ENCODE results near the gene SBK3.

SBK3 gene

DNA sequence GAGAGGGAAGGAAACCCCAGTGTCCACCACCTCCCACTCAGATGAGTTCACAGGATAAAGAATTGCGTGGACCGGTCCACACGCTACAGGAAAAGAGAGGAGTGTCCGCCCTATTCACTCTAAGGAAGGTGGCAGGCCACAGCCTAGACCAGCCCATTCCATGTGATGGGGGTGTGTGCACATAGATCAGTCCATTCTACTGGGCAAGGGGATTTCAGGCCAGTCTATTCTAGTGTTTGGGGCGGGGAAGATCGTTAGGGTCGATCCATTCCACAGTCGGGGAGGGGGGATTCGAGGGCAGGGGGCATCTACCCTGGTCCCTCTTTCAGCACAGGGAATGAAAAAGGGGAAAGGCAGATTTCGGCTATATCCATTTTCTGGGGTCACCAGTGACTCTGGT lies 46.2 kb upstream of the SBK3 start:
- no peak for TF ChIP-seq EZH2 (optimal IDR thresholded peaks at IDR 0.05; ENCODE audit: low read depth, low read length)
- TF ChIP-seq, protein P1, sequence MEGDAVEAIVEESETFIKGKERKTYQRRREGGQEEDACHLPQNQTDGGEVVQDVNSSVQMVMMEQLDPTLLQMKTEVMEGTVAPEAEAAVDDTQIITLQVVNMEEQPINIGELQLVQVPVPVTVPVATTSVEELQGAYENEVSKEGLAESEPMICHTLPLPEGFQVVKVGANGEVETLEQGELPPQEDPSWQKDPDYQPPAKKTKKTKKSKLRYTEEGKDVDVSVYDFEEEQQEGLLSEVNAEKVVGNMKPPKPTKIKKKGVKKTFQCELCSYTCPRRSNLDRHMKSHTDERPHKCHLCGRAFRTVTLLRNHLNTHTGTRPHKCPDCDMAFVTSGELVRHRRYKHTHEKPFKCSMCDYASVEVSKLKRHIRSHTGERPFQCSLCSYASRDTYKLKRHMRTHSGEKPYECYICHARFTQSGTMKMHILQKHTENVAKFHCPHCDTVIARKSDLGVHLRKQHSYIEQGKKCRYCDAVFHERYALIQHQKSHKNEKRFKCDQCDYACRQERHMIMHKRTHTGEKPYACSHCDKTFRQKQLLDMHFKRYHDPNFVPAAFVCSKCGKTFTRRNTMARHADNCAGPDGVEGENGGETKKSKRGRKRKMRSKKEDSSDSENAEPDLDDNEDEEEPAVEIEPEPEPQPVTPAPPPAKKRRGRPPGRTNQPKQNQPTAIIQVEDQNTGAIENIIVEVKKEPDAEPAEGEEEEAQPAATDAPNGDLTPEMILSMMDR (IDR thresholded peaks at IDR 0.05; ENCODE audit: low read length) = no peak
- no peak for TF ChIP-seq EZH2phosphoT487 (IDR thresholded peaks at IDR 0.05; ENCODE audit: low read length)
- H3K79me2 ChIP-seq (ENCODE audit: low read length) = no peaks in the 10 kb centered on the region
- peaks cover 24% of the 10 kb centered on the region for H3K27me3 ChIP-seq (replicated peaks; ENCODE audit: insufficient read depth, low read length)
- H2AFZ ChIP-seq (ENCODE audit: low read length) = no peak overlapping the region
- no peaks in the 10 kb centered on the region for H3K9me3 ChIP-seq (replicated peaks; ENCODE audit: insufficient read depth, low read length)
- H3K4me1 ChIP-seq (ENCODE audit: low read length) = no peaks in the 10 kb centered on the region
- no peak overlapping the region for H3K27ac ChIP-seq (ENCODE audit: low read length)
- H3K4me2 ChIP-seq (ENCODE audit: low read depth, low read length) = no peak overlapping the region
- no peaks in the 10 kb centered on the region for H3F3A ChIP-seq (ENCODE audit: insufficient read depth, low read length)
- H3K9me2 ChIP-seq (replicated peaks; ENCODE audit: insufficient read depth, low read length) = no peaks in the 10 kb centered on the region
- no peak for DNase-seq
- H4K20me1 ChIP-seq (ENCODE audit: insufficient read depth, low read length) = no peaks in the 10 kb centered on the region
- H3K9ac ChIP-seq (ENCODE audit: low read length) = no peak overlapping the region
- H3K4me3 ChIP-seq (ENCODE audit: low read length) = no peak overlapping the region
- H3K36me3 ChIP-seq (replicated peaks; ENCODE audit: insufficient read depth, low read length) = no peaks in the 10 kb centered on the region

DNA sequence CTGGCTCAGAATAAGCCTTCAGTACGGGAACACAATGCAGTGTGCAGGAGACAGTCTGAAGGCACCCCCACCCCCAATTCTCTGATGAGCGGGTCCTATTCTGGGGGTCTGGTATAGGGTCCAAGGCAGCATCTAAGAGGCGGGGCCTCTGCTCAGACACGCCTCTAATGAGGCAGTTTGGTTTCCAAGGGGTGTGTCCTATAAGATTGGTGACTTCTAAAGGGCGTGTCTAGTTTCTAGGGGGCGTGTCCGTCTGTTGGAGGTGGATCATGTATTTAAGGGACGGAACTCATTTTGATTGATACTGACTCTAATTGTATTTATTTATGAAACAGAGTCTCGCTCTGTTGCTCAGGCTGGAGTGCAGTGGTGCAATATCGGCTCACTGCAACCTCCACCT lies 45.3 kb upstream of the SBK3 start:
- Histone ChIP-seq H3K27me3 (replicated peaks; ENCODE audit: insufficient read depth, low read length) (peaks cover 34% of the 10 kb centered on the region), H4K20me1 (ENCODE audit: insufficient read depth, low read length) (no peaks in the 10 kb centered on the region), H3K27ac (ENCODE audit: low read length) (no peak overlapping the region), H3K4me3 (ENCODE audit: low read length) (no peak overlapping the region), H3K9me2 (replicated peaks; ENCODE audit: insufficient read depth, low read length) (no peaks in the 10 kb centered on the region), H3K4me2 (ENCODE audit: low read depth, low read length) (no peak overlapping the region), H3K9ac (ENCODE audit: low read length) (no peak overlapping the region), H3K79me2 (ENCODE audit: low read length) (no peaks in the 10 kb centered on the region), H3K36me3 (replicated peaks; ENCODE audit: insufficient read depth, low read length) (no peaks in the 10 kb centered on the region), H2AFZ (ENCODE audit: low read length) (no peak overlapping the region), H3F3A (ENCODE audit: insufficient read depth, low read length) (no peaks in the 10 kb centered on the region), H3K4me1 (ENCODE audit: low read length) (no peaks in the 10 kb centered on the region), H3K9me3 (replicated peaks; ENCODE audit: insufficient read depth, low read length) (no peaks in the 10 kb centered on the region)
- no peak for DNase-seq
- no peak for TF ChIP-seq EZH2phosphoT487 (IDR thresholded peaks at IDR 0.05; ENCODE audit: low read length)
- TF ChIP-seq, protein P1 (IDR thresholded peaks at IDR 0.05; ENCODE audit: low read length) = no peak
- no peak for TF ChIP-seq EZH2 (optimal IDR thresholded peaks at IDR 0.05; ENCODE audit: low read depth, low read length)

DNA sequence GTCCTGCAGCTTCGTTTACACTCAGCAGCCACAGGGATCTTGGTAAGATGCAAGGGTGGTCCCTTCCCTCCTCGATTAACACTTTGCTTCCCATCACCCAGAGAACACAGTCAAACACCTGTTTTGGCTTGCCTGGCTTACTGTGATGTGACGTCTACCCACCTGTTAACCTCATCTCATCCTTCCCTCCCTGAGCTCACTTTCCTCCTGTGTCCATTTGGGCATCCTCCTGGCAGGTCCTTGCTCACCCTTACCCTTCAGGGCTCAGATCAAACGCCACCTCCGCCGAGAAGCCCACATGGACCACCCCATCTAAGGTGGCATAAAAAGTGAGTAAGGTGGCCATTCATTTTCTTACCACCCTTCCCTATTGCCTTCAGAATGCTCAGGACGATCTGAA lies 44.8 kb upstream of the SBK3 start:
- Histone ChIP-seq H3K4me2 (ENCODE audit: low read depth, low read length) (no peak overlapping the region), H2AFZ (ENCODE audit: low read length) (no peak overlapping the region), H3K9ac (ENCODE audit: low read length) (no peak overlapping the region), H3K9me3 (replicated peaks; ENCODE audit: insufficient read depth, low read length) (no peaks in the 10 kb centered on the region), H3K9me2 (replicated peaks; ENCODE audit: insufficient read depth, low read length) (no peaks in the 10 kb centered on the region), H3K27me3 (replicated peaks; ENCODE audit: insufficient read depth, low read length) (peaks cover 39% of the 10 kb centered on the region), H3K79me2 (ENCODE audit: low read length) (no peaks in the 10 kb centered on the region), H3F3A (ENCODE audit: insufficient read depth, low read length) (no peaks in the 10 kb centered on the region), H3K4me3 (ENCODE audit: low read length) (no peak overlapping the region), H3K27ac (ENCODE audit: low read length) (no peak overlapping the region), H3K36me3 (replicated peaks; ENCODE audit: insufficient read depth, low read length) (no peaks in the 10 kb centered on the region), H4K20me1 (ENCODE audit: insufficient read depth, low read length) (no peaks in the 10 kb centered on the region), H3K4me1 (ENCODE audit: low read length) (no peaks in the 10 kb centered on the region)
- TF ChIP-seq EZH2phosphoT487 (IDR thresholded peaks at IDR 0.05; ENCODE audit: low read length) (no peak), EZH2 (optimal IDR thresholded peaks at IDR 0.05; ENCODE audit: low read depth, low read length) (no peak)
- TF ChIP-seq, protein P1 (IDR thresholded peaks at IDR 0.05; ENCODE audit: low read length) = no peak
- no peak for DNase-seq
